Stomach smooth muscle (tissue), 2 donors: ENCODE measurements around the gene SART1.

Experiments
- H3K27ac ChIP-seq: one replicate; pipeline ENCODE4 v1.7.0; 2013; ENCODE audit warnings: mild to moderate bottlenecking, low read length, inconsistent platforms
- H3K27me3 ChIP-seq, 2 donors: one replicate each; pipeline ENCODE4 v1.7.0; 2013; ENCODE audit warnings: low read length in 2 of 2; ENCODE audit not compliant: insufficient read depth in 2 of 2, control insufficient read depth in 1 of 2
- H3K36me3 ChIP-seq, 2 donors: one replicate each; pipeline ENCODE4 v1.7.0; 2013; ENCODE audit warnings: low read length in 2 of 2; ENCODE audit not compliant: control insufficient read depth in 2 of 2, insufficient read depth in 2 of 2
- H3K4me1 ChIP-seq: one replicate; pipeline ENCODE4 v1.7.0; 2013; ENCODE audit warnings: low read length; ENCODE audit not compliant: control insufficient read depth, insufficient read depth
- H3K4me3 ChIP-seq, 2 donors: one replicate each; pipeline ENCODE4 v1.7.0; 2013; ENCODE audit warnings: low read length in 2 of 2
- H3K9ac ChIP-seq, 2 donors: one replicate each; pipeline ENCODE4 v1.7.0; 2013; ENCODE audit warnings: low read length in 2 of 2, mild to moderate bottlenecking in 1 of 2
- H3K9me3 ChIP-seq, 2 donors: one replicate each; pipeline ENCODE4 v1.7.0; 2013; ENCODE audit warnings: low read length in 2 of 2; ENCODE audit not compliant: control insufficient read depth in 2 of 2
- donor health status: healthy.
- donor health status: Pancreatic carcinoma.

Gene SART1

DNA sequence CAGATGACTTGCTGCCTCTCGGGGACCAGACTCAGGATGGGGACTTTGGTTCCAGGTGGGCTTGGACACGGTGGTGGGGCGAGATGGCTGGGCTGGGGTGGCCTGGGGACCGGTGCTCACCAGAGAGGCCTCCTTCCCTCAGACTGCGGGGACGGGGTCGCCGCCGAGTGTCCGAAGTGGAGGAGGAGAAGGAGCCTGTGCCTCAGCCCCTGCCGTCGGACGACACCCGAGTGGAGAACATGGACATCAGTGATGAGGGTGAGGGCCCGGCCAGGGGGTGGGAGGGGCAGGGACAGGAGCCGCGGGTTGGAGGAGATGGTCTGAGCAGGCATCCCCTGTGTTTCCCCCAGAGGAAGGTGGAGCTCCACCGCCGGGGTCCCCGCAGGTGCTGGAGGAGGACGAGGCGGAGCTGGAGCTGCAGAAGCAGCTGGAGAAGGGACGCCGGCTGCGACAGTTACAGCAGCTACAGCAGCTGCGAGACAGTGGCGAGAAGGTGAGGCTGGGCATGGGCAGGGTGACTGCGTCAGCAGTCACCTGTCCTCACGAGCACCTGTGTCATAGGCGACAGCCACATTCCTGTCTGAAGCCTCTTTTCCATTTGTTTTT is 5.9 kb downstream of the SART1 start:
- Histone ChIP-seq H3K4me3 (no peak overlapping the region), H3K36me3 (peaks cover 46 to 65% of the 10 kb centered on the region in 2 donors), H3K9ac (no peak overlapping the region), H3K27me3 (no peaks in the 10 kb centered on the region), H3K9me3 (no peaks in the 10 kb centered on the region), H3K4me1 (peaks cover 18% of the 10 kb centered on the region), H3K27ac (no peak overlapping the region)

GRCh38 chr11:65968600-65969482 is 7.3 kb downstream of the SART1 start:
- H3K9me3 ChIP-seq: no peaks in the 10 kb centered on the region
- no peak overlapping the region for H3K9ac ChIP-seq
- H3K36me3 ChIP-seq: peaks cover 50 to 68% of the 10 kb centered on the region in 2 donors
- no peak overlapping the region for H3K27ac ChIP-seq
- no peak overlapping the region for H3K4me3 ChIP-seq
- H3K4me1 ChIP-seq: peaks cover 5% of the 10 kb centered on the region
- no peaks in the 10 kb centered on the region for H3K27me3 ChIP-seq

DNA sequence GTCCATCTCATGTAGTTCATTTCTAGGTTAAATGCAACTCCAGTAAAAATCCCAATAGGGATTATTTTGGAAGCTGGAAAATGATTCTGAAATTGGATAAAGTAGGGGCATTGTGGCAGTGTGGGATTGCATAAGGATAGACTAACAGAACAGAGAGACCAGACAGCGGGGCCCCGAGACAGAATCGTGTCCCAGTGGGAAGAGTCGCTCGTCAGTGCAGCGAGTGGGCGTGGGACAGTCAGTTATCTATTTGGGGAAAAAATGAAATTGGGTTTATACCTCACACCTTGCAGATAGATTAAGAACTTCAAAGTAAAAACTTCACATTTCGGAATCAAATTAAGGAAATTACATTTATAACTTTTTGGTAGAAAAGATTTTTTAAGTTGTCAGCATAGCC is 10.6 kb downstream of the SART1 start:
- no peaks in the 10 kb centered on the region for H3K9me3 ChIP-seq
- H3K9ac ChIP-seq: no peak overlapping the region
- H3K27me3 ChIP-seq: no peaks in the 10 kb centered on the region
- H3K4me1 ChIP-seq: no peaks in the 10 kb centered on the region
- peaks cover 33 to 41% of the 10 kb centered on the region in 2 donors for H3K36me3 ChIP-seq
- no peak overlapping the region for H3K4me3 ChIP-seq
- H3K27ac ChIP-seq: no peak overlapping the region

DNA sequence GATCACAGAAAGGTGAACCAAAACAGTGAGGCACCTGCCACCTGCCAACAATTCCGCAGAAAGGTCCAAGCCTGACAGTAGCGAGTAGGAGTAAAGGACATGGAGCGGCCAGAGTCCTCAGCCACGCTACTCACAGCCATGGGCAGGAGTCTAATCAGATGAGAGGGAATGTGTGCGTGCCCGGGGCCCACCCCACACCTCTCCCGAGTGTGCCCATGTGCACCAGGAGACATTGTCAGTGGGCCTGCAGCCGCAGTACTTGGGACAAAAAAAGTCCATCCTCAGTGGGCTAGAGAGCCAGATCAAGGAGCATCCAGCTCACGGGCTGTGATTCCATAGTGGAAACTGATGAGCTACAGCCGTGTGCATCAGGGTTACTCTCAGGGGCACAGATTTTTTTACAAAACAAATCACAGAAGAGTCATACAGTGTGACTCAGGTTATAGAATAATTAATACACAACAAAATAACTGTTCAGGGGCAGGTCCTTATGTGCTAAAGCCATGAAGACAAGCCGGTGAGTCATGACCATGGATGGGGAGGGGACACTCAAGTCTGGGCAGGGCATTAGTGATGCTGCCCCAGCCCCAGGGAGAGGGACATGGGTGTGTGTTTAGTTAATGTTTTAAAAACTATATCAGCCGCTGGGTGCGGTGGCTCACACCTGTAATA is 12.0 kb downstream of the SART1 start:
- Histone ChIP-seq H3K4me3 (no peak overlapping the region), H3K4me1 (no peaks in the 10 kb centered on the region), H3K27ac (no peak overlapping the region), H3K9ac (no peak overlapping the region), H3K27me3 (no peaks in the 10 kb centered on the region), H3K9me3 (no peaks in the 10 kb centered on the region), H3K36me3 (peaks cover 27 to 42% of the 10 kb centered on the region in 2 donors)

GRCh38 chr11:65975771-65976170 is 14.2 kb downstream of the SART1 start:
- Histone ChIP-seq H3K4me1 (no peaks in the 10 kb centered on the region), H3K9ac (no peak overlapping the region), H3K36me3 (peaks cover 19 to 31% of the 10 kb centered on the region in 2 donors), H3K4me3 (no peak overlapping the region), H3K27ac (no peak overlapping the region), H3K9me3 (no peaks in the 10 kb centered on the region), H3K27me3 (no peaks in the 10 kb centered on the region)

- Histone ChIP-seq H3K4me3 (no peak overlapping the region), H3K4me1 (no peaks in the 10 kb centered on the region), H3K9me3 (no peaks in the 10 kb centered on the region), H3K36me3 (peaks cover 19 to 31% of the 10 kb centered on the region in 2 donors), H3K27ac (no peak overlapping the region), H3K9ac (no peak overlapping the region), H3K27me3 (no peaks in the 10 kb centered on the region)
Observed at GRCh38 chr11:65976216-65977176, 15.0 kb downstream of the SART1 start.

- Histone ChIP-seq H3K27ac (no peak overlapping the region), H3K36me3 (peaks cover 19 to 27% of the 10 kb centered on the region in 2 donors)
Observed at GRCh38 chr11:65977621-65978390, 16.3 kb downstream of the SART1 start.

GRCh38 chr11:65978391-65979238 is 17.1 kb downstream of the SART1 start:
- Histone ChIP-seq H3K4me1 (peaks cover 1% of the 10 kb centered on the region), H3K27me3 (no peaks in the 10 kb centered on the region), H3K9me3 (no peaks in the 10 kb centered on the region), H3K9ac (no peak overlapping the region), H3K4me3 (no peak overlapping the region), H3K27ac (no peak overlapping the region), H3K36me3 (peaks cover 14 to 22% of the 10 kb centered on the region in 2 donors)

More at GRCh38 chr11:65977621-65978390, 16.3 kb downstream of the SART1 start:
- Histone ChIP-seq H3K4me1 (no peaks in the 10 kb centered on the region), H3K27me3 (no peaks in the 10 kb centered on the region), H3K4me3 (no peak overlapping the region), H3K9me3 (no peaks in the 10 kb centered on the region), H3K9ac (no peak overlapping the region)

DNA sequence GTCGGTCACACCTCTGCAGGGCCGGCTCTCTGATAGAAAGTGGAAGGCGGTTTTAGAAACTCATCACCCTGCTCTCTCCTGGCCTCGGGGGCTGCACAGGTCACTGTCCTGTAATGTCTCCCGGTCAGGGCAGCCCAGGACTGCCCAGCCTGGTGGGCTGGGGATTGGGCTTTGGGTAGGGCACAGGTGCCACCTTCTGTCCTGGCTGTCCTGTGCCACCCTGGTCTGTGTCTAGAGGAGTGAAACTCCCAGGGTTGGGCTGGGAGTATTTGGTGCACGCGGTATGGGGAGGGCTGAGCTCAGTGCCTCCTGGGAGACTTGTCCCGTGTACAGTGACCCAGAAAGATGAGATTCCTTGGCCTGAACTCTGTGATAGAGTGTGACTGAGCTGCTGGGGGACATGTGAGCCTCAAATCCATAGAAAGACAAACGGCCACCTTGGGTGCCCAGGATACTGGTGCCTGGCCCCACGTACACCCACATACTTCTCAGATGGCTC is 17.8 kb downstream of the SART1 start:
- H3K9me3 ChIP-seq: no peaks in the 10 kb centered on the region
- H3K27ac ChIP-seq: no peak overlapping the region
- no peak overlapping the region for H3K9ac ChIP-seq
- H3K27me3 ChIP-seq: no peaks in the 10 kb centered on the region
- H3K36me3 ChIP-seq: peaks cover 14 to 22% of the 10 kb centered on the region in 2 donors
- H3K4me1 ChIP-seq: peaks cover 2% of the 10 kb centered on the region
- H3K4me3 ChIP-seq: no peak overlapping the region
